Natural killer cell (primary cell): ENCODE measurements around the gene IFT22. TPM values are rescaled to one million over a fixed set of nuclear protein-coding genes. Genes with fewer than 3 reads are reported as not detected.

Source experiments
- ATAC-seq, 3 donors: fragments of 150-1000 bp in 2 of 3; fragments of 200-7000 bp in 1 of 3; cut with Tn5 transposase; 1 replicate in 1 of 3; 2 replicates in 2 of 3; pipeline ENCODE4 v1.10.0; 2021; ENCODE audit warnings: mild to moderate bottlenecking in 2 of 3, moderate library complexity in 2 of 3
- DNase-seq, 2 donors: peaks; one replicate each; pipeline versions ENCODE4 v3.0.0 to v3.0.0-alpha.2; 2013 to 2021; ENCODE audit warnings: mixed read lengths in 1 of 2
- H3K27ac ChIP-seq: one replicate; pipeline ENCODE4 v1.5.1; 2013; ENCODE audit warnings: mild to moderate bottlenecking, low read length
- H3K27me3 ChIP-seq: one replicate; pipeline ENCODE4 v1.6.1; 2013; ENCODE audit warnings: low read length; ENCODE audit not compliant: control insufficient read depth, insufficient read depth
- H3K36me3 ChIP-seq: one replicate; pipeline ENCODE4 v1.6.1; 2013; ENCODE audit warnings: low read length; ENCODE audit not compliant: control insufficient read depth, insufficient read depth
- H3K4me1 ChIP-seq: one replicate; pipeline ENCODE4 v1.6.1; 2013; ENCODE audit warnings: low read length; ENCODE audit not compliant: control insufficient read depth, insufficient read depth
- H3K4me3 ChIP-seq: one replicate; pipeline ENCODE4 v1.5.1; 2013; ENCODE audit warnings: low read length
- H3K9me3 ChIP-seq: one replicate; pipeline ENCODE4 v1.6.1; 2013; ENCODE audit warnings: low read length; ENCODE audit not compliant: control insufficient read depth, insufficient read depth
- H3K27ac Mint-ChIP-seq, 2 donors: one replicate each; pipeline ENCODE4 v1.8.0; 2022; ENCODE audit warnings: mild to moderate bottlenecking in 2 of 2, mixed read lengths in 2 of 2, moderate library complexity in 1 of 2
- H3K27me3 Mint-ChIP-seq, 2 donors: one replicate each; pipeline ENCODE4 v1.8.0; 2022; ENCODE audit warnings: low read depth in 2 of 2, mixed read lengths in 2 of 2
- H3K36me3 Mint-ChIP-seq: one replicate; pipeline ENCODE4 v1.8.0; 2022; ENCODE audit warnings: mixed read lengths
- H3K4me1 Mint-ChIP-seq, 2 donors: one replicate each; pipeline ENCODE4 v1.8.0; 2022; ENCODE audit warnings: mixed read lengths in 2 of 2
- H3K4me3 Mint-ChIP-seq: one replicate; pipeline ENCODE4 v1.8.0; 2022; ENCODE audit warnings: mild to moderate bottlenecking, moderate library complexity, mixed read lengths
- H3K9me3 Mint-ChIP-seq, 2 donors: one replicate each; pipeline ENCODE4 v1.8.0; 2022; ENCODE audit warnings: mixed read lengths in 2 of 2
- WGBS: methylation state at CpG from one replicate; pipeline ENCODE4 v1.1.7; 2013; ENCODE audit warnings: missing lambda C conversion rate; ENCODE audit not compliant: insufficient coverage; 5-methylcytosine and 5-hydroxymethylcytosine counted together
- intact Hi-C: fragments of 100-400 bp; cut with micrococcal nuclease; formaldehyde crosslinking; loops from one replicate; pipeline ENCODE4 v1.14.2; 2022
- total RNA-seq, 4 donors: library from RNA; stranded (reverse); fragments of 120-200 nt in 1 of 4; gene quantifications; one replicate each; pipeline versions ENCODE4 v1.2.3 to v1.2.4, GENCODE V29; 2013 to 2022
- TF ChIP-seq, protein P1 (sequence below): fragments of 200-600 bp; IDR thresholded peaks from one replicate; pipeline ENCODE4 v1.8.0; 2022; ENCODE audit warnings: antibody characterized with exemption

The IFT22 gene
- 1 to 10 TPM; 2.9 to 3.8 (median 3.7) TPM for total RNA-seq
- total RNA-seq (2013) = 5.2 TPM

DNA sequence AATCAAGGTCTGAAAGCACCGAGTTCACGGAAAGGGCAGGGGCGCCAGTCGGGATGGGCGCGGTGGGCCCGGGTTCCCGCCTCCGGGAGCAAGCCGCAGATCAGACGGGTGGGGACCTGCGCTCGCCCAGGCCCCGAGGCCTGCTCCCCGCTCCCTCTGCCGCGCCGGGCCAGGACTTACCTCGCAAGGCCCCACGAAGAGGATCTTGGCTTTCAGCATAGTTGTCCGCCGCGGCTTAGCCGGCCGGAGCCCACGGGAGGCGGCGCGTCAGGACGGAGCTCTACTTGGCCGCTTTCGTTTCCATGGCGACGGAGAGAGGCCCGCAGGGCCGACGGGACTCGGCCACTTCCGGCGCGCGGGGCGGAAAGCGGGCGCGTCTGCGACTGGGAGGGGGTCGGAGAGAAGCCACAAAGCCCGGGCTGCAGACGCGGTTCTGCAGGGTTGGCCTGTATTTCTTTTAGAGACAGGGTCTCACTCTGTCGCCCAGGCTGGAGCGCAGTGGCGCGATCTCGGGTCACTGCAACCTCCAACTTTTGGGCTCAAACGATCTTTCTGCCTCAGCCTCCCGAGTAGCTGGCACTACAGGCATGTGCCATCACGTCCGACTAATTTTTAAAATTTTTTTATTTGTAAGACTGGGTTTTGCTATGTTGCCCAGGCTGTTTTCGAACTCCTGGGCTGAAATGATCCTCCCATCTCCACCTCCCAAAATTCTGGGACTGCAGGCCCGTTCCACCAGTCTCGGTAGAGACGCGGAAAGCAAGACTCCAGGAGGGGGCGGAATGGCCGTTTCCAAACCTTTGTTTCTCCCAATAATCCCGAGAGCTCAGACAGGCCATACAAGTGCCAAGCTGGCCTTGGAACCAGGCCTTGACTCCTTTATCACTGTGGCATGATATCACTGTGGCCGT is at the start of gene IFT22:
Gene IFT22, minus strand, starts transcription at position 322 of the 911 bp plus-strand sequence. Its CDS starts 103 bp downstream, at position 219.
- Histone ChIP-seq H3K9me3 (no peaks in the 10 kb centered on the region), H3K4me3 (peak within 1 kb of the TSS; percentile 63), H3K27ac (peak within 1 kb of the TSS; percentile 48), H3K27me3 (no peaks in the 10 kb centered on the region), H3K4me1 (peaks cover 13% of the 10 kb centered on the region), H3K36me3 (no peaks in the 10 kb centered on the region)
- DNase-seq = peak; percentile 76 to 90
- peak within 1 kb of the TSS; percentile 90 for H3K4me3 Mint-ChIP-seq
- TF ChIP-seq, protein P1, sequence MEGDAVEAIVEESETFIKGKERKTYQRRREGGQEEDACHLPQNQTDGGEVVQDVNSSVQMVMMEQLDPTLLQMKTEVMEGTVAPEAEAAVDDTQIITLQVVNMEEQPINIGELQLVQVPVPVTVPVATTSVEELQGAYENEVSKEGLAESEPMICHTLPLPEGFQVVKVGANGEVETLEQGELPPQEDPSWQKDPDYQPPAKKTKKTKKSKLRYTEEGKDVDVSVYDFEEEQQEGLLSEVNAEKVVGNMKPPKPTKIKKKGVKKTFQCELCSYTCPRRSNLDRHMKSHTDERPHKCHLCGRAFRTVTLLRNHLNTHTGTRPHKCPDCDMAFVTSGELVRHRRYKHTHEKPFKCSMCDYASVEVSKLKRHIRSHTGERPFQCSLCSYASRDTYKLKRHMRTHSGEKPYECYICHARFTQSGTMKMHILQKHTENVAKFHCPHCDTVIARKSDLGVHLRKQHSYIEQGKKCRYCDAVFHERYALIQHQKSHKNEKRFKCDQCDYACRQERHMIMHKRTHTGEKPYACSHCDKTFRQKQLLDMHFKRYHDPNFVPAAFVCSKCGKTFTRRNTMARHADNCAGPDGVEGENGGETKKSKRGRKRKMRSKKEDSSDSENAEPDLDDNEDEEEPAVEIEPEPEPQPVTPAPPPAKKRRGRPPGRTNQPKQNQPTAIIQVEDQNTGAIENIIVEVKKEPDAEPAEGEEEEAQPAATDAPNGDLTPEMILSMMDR = no peak
- H3K9me3 Mint-ChIP-seq = no peaks in the 10 kb centered on the region
- peaks cover 0 to under 1% of the 10 kb centered on the region in 2 donors for H3K27me3 Mint-ChIP-seq
- H3K36me3 Mint-ChIP-seq = no peaks in the 10 kb centered on the region
- peak within 1 kb of the TSS; percentile 81 to 92 for H3K27ac Mint-ChIP-seq
- ATAC-seq = peak; percentile 89 to 98 (median 97)
- 3% methylated on average over 69 of the region's 69 CpGs for WGBS
- intact Hi-C loops = loop anchor here (1.0 kb wide), 1 partner anchor 77 kb away; no protein-coding TSS in a partner anchor
- H3K4me1 Mint-ChIP-seq = peaks cover 10 to 16% of the 10 kb centered on the region in 2 donors

DNA sequence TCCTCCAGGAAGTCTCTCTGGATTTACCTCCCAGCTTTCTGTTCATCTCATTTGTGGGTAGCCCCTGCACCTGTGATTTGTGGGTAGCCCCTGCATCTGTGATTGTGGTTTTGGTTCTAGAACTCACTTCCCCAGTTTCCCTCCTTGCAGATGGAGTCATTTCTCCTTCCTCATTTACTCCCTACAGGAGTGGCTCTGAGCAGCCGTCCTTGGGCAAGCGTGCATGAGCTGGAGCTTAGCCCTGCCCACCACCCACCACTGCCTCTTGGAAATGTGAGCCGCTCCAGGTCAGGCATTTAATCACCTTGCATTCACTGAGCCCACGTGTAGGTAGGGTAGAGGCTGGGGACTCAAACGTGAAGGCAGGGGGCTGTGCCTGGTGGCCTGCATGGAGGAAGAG is 49.2 kb upstream of the IFT22 start:
- no peak overlapping the region for H3K27ac ChIP-seq
- intact Hi-C loops = no loop called here
- WGBS = 7% methylated on average over 5 of the region's 5 CpGs
- no peak overlapping the region for H3K27ac Mint-ChIP-seq
- DNase-seq = no peak
- no peaks in the 10 kb centered on the region for H3K36me3 ChIP-seq
- H3K9me3 Mint-ChIP-seq = no peaks in the 10 kb centered on the region
- H3K27me3 Mint-ChIP-seq = peaks cover 22 to 30% of the 10 kb centered on the region in 2 donors
- no peaks in the 10 kb centered on the region for H3K9me3 ChIP-seq
- no peak for ATAC-seq
- no peak overlapping the region for H3K4me3 Mint-ChIP-seq
- no peaks in the 10 kb centered on the region for H3K36me3 Mint-ChIP-seq
- H3K4me1 ChIP-seq = no peaks in the 10 kb centered on the region
- TF ChIP-seq, protein P1 = no peak
- no peak overlapping the region for H3K4me3 ChIP-seq
- no peaks in the 10 kb centered on the region for H3K27me3 ChIP-seq
- H3K4me1 Mint-ChIP-seq = peaks cover 0 to 5% of the 10 kb centered on the region in 2 donors

DNA sequence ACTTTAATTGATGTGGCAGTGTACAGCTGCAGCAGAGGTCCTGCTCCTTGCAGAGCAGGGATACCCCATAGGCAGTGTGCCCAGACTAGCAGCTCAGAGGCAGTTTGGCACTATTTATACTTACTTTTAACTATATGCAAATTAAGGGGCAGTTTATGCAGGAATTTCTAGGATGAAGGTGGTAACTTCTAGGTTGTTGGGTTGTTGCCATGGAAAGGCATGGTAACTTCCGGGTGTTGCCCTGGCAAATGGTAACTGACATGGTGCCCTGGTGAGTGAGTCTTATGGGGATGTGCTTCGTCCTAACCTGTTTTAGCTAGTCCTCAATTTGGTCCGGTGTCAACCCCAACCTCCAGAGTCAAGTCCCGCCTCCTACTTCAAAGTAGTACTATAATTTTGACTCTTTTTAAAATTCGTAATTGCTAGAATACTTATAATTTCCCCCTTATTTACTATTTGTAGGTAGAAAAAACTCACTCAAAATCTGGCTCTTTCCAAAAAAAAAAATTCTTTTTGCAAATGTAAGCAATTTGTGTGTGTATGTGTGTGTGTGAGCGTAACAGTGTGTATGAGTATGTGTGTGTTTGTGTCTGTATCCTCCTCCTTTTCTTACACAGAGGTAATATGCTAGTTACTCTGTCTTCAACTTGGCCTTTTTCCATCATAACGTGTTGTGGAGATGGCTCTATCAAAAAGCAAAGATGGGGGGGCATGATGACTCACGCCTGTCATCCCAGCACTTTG is 47.0 kb upstream of the IFT22 start:
- H3K9me3 ChIP-seq = no peaks in the 10 kb centered on the region
- peaks cover 39 to 40% of the 10 kb centered on the region in 2 donors for H3K27me3 Mint-ChIP-seq
- intact Hi-C loops = loop anchor here (5.0 to 10.0 kb wide), 2 partner anchors 44 to 166 kb away; no protein-coding TSS in a partner anchor
- TF ChIP-seq, protein P1 = no peak
- DNase-seq (no peak), ATAC-seq (no peak)
- peaks cover 0 to 5% of the 10 kb centered on the region in 2 donors for H3K4me1 Mint-ChIP-seq
- no peaks in the 10 kb centered on the region for H3K9me3 Mint-ChIP-seq
- H3K36me3 Mint-ChIP-seq = no peaks in the 10 kb centered on the region
- H3K4me1 ChIP-seq = peaks cover 3% of the 10 kb centered on the region
- H3K4me3 Mint-ChIP-seq = no peak overlapping the region
- no peak overlapping the region for H3K27ac Mint-ChIP-seq
- no peaks in the 10 kb centered on the region for H3K36me3 ChIP-seq
- H3K27me3 ChIP-seq = peaks cover 3% of the 10 kb centered on the region
- H3K27ac ChIP-seq = no peak overlapping the region
- WGBS = 78% methylated on average over 3 of the region's 8 CpGs
- H3K4me3 ChIP-seq = no peak overlapping the region
